NCI-H345 treated with DMSO at 0.1 percent for 48 hours (cell line): ENCODE data around the gene GRIP2.

Experiments used
- DNase-seq: peaks from one replicate; lab custom pipeline; 2025; ENCODE audit not compliant: unreplicated experiment; lab: John Stamatoyannopoulos, UW

GRIP2 gene

GRCh38 chr3:14539742-14540491, at the start of gene GRIP2:
Gene GRIP2 (minus strand): TSS chr3:14540342. CDS start chr3:14540308, 34 bp downstream.
- DNase-seq = no peak

GRCh38 chr3:14588425-14589112, 48.4 kb upstream of the GRIP2 start:
- no peak for DNase-seq

GRCh38 chr3:14587740-14588360, 47.7 kb upstream of the GRIP2 start:
- DNase-seq = no peak

- no peak for DNase-seq
Observed at GRCh38 chr3:14586611-14587010, 46.5 kb upstream of the GRIP2 start.

GRCh38 chr3:14583548-14584091, 43.5 kb upstream of the GRIP2 start:
- no peak for DNase-seq

GRCh38 chr3:14582045-14582410, 41.9 kb upstream of the GRIP2 start:
- no peak for DNase-seq

- DNase-seq = no peak
Observed at GRCh38 chr3:14581334-14582044, 41.3 kb upstream of the GRIP2 start.

- DNase-seq = no peak
Observed at GRCh38 chr3:14577897-14578296, 37.8 kb upstream of the GRIP2 start.

- no peak for DNase-seq
Observed at GRCh38 chr3:14576163-14576562, 36.0 kb upstream of the GRIP2 start.

- DNase-seq = no peak
Observed at GRCh38 chr3:14574183-14574582, 34.0 kb upstream of the GRIP2 start.

GRCh38 chr3:14573706-14574105, 33.6 kb upstream of the GRIP2 start:
- DNase-seq = no peak

- DNase-seq = no peak
Observed at GRCh38 chr3:14570864-14571263, 30.7 kb upstream of the GRIP2 start.

GRCh38 chr3:14570089-14570488, 29.9 kb upstream of the GRIP2 start:
- DNase-seq = no peak

- no peak for DNase-seq
Observed at GRCh38 chr3:14569474-14570000, 29.4 kb upstream of the GRIP2 start.

GRCh38 chr3:14568269-14568668, 28.1 kb upstream of the GRIP2 start:
- DNase-seq = no peak

GRCh38 chr3:14566812-14567211, 26.7 kb upstream of the GRIP2 start:
- no peak for DNase-seq

GRCh38 chr3:14565868-14566588, 25.9 kb upstream of the GRIP2 start:
- DNase-seq = no peak

- no peak for DNase-seq
Observed at GRCh38 chr3:14564741-14565140, 24.6 kb upstream of the GRIP2 start.

GRCh38 chr3:14563946-14564539, 23.9 kb upstream of the GRIP2 start:
- DNase-seq = peak; percentile 32
